Mucosa of descending colon (tissue), 3 donors: ENCODE results near the gene PFKFB3. TPM values are rescaled to one million over a fixed set of nuclear protein-coding genes. Genes with fewer than 3 reads are reported as not detected.
"Not testable (repeated sequence)": the region's sequence is repeated elsewhere in the genome, so short reads cannot be mapped to it uniquely, and the experiment has no call there.

Experiments
- ATAC-seq: fragments of 200-7000 bp; cut with Tn5 transposase; one replicate; pipeline ENCODE4 v1.9.1; 2020; ENCODE audit warnings: mild to moderate bottlenecking, moderate library complexity
- DNase-seq, 3 donors: peaks; one replicate each; pipeline ENCODE4 v3.0.0-alpha.2; 2020
- H3K36me3 ChIP-seq: fragments of 200-600 bp; one replicate; pipeline ENCODE4 v1.8.0; 2021; ENCODE audit warnings: low read depth, mild to moderate bottlenecking
- H3K4me1 ChIP-seq: fragments of 200-600 bp; one replicate; pipeline ENCODE4 v1.8.0; 2021; ENCODE audit warnings: low read depth, mild to moderate bottlenecking
- H3K4me3 ChIP-seq: fragments of 200-600 bp; one replicate; pipeline ENCODE4 v1.8.0; 2021; ENCODE audit warnings: mild to moderate bottlenecking
- H3K9me3 ChIP-seq: fragments of 200-600 bp; one replicate; pipeline ENCODE4 v1.8.0; 2021; ENCODE audit warnings: mild to moderate bottlenecking
- intact Hi-C, 2 donors: fragments of 100-400 bp; cut with DNase I in 1 of 2; cut with micrococcal nuclease in 1 of 2; formaldehyde crosslinking; loops; one replicate each; pipeline versions ENCODE4 v1.11.0 to v1.11.1; 2022; cut with DNase I, micrococcal nuclease
- total RNA-seq, 3 donors: library from RNA; stranded (reverse); fragmentation: NEBNext Ultra II Directional in 2 of 3; extraction: Animal tissue kit (Norgen Biotek cat#: 25700) in 2 of 3; gene quantifications; one replicate each; pipeline versions ENCODE4 v1.2.1 to v1.2.4, GENCODE V29; 2021 to 2023
- TF ChIP-seq, protein P1 (sequence below): fragments of 200-600 bp; IDR thresholded peaks from one replicate; pipeline ENCODE4 v1.8.0; 2022; ENCODE audit warnings: antibody characterized with exemption, mild to moderate bottlenecking
- donor health status: DM: no; HTN: no; CAD: no; lungs with moderate emphysema.
- donor health status: DM: no; HTN: no; CAD: no.
- donor health status: DM: no; HTN: yes; CAD: no.

Gene PFKFB3
- total RNA-seq, 3 donors from 2014 or later: 19.3 to 39.0 (median 21.7) TPM

DNA sequence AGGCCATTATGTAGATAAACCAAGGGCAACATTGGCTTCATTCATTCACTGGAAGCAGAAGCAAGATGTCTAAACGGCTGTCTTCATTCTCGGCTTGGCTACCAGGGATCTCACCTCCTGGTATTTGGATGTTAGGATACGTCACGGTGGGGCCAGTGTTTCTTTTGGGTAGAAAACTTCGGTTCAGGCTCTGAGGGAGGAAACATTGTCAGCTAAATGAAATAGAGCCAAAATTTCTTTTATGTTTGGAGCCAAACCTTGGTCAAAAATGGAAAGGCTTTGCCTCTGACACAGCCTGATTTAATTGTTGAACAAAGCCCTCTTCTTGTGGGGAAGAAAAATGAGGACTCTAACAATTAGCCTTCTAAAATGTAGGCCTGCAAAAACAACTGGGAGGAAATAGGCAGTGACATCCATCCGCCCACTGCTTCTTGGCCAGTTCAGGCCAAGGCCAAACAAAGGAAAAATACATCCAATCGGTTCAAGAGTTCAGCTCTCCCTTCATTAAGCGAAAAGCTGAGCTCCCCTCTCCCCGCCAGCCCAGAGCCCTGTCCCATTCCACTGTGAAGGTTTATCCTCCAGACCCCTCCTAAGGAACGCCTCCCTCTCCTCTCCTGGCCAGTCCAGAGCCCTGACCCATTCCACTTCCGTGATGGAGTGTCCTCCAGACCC, 44.4 kb downstream of the PFKFB3 start:
- Histone ChIP-seq H3K9me3 (no peaks in the 10 kb centered on the region), H3K36me3 (no peaks in the 10 kb centered on the region), H3K4me1 (no peaks in the 10 kb centered on the region), H3K4me3 (no peak overlapping the region)
- intact Hi-C loops: no loop called here
- TF ChIP-seq, protein P1, sequence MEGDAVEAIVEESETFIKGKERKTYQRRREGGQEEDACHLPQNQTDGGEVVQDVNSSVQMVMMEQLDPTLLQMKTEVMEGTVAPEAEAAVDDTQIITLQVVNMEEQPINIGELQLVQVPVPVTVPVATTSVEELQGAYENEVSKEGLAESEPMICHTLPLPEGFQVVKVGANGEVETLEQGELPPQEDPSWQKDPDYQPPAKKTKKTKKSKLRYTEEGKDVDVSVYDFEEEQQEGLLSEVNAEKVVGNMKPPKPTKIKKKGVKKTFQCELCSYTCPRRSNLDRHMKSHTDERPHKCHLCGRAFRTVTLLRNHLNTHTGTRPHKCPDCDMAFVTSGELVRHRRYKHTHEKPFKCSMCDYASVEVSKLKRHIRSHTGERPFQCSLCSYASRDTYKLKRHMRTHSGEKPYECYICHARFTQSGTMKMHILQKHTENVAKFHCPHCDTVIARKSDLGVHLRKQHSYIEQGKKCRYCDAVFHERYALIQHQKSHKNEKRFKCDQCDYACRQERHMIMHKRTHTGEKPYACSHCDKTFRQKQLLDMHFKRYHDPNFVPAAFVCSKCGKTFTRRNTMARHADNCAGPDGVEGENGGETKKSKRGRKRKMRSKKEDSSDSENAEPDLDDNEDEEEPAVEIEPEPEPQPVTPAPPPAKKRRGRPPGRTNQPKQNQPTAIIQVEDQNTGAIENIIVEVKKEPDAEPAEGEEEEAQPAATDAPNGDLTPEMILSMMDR: no peak
- DNase-seq (no peak), ATAC-seq (no peak)

- H3K4me3 ChIP-seq, intact Hi-C loops, H3K9me3 ChIP-seq, DNase-seq, ATAC-seq, H3K4me1 ChIP-seq, H3K36me3 ChIP-seq: not testable (repeated sequence)
Observed at GRCh38 chr10:6248908-6249307, 46.2 kb downstream of the PFKFB3 start.

DNA sequence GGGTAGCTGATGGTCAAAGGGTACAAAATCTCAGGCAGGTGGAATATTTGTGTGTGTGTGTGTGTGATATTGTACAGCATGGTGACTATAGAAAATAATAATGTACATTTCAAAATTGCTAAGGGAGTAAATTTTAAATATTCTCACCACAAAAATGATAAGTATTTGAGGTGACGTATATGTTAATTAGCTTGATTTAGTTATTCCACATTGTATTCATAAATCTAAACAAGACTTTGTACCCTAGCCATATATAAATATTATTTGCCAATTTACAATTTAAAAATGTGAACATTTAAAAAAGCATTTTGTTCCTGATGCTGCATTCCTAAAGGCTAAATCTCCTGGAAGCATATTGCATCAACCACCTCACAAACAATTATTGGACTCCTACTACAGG, 47.0 kb downstream of the PFKFB3 start:
- H3K4me1 ChIP-seq: no peaks in the 10 kb centered on the region
- H3K36me3 ChIP-seq: no peaks in the 10 kb centered on the region
- DNase-seq (no peak), ATAC-seq (no peak)
- H3K9me3 ChIP-seq: no peaks in the 10 kb centered on the region
- TF ChIP-seq, protein P1: no peak
- H3K4me3 ChIP-seq: no peak overlapping the region
- intact Hi-C loops: no loop called here

DNA sequence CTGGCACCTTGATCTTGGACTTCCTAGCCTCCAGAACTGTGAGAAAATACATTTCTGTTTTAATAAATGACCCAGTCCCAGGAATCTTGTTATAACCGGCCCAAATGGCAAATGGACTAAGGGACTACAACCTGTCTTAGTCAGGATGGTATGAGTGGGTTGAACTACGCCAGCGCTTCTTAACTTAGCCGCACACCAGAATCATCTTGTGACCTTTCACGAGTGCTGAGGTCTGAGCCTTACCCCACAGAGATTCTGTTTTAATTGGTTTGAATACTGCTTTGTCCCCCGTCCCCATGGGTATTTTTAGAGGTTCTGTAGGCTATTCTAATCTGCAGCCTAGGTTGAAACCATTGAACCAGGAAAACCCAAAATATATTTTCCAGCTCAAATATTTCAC, 48.0 kb downstream of the PFKFB3 start:
- Histone ChIP-seq H3K4me1 (peaks cover under 1% of the 10 kb centered on the region), H3K4me3 (no peak overlapping the region), H3K36me3 (no peaks in the 10 kb centered on the region), H3K9me3 (no peaks in the 10 kb centered on the region)
- DNase-seq (no peak), ATAC-seq (no peak)
- intact Hi-C loops: no loop called here
- TF ChIP-seq, protein P1: no peak

GRCh38 chr10:6254201-6254600, 51.5 kb downstream of the PFKFB3 start:
- peak; percentile 24 for ATAC-seq
- DNase-seq: no peak
- Histone ChIP-seq H3K4me3 (no peak overlapping the region), H3K36me3 (no peaks in the 10 kb centered on the region), H3K9me3 (no peaks in the 10 kb centered on the region), H3K4me1 (peaks cover 3% of the 10 kb centered on the region)
- intact Hi-C loops: no loop called here
- TF ChIP-seq, protein P1: no peak

- Histone ChIP-seq H3K9me3 (no peaks in the 10 kb centered on the region), H3K4me1 (peaks cover 3% of the 10 kb centered on the region), H3K4me3 (no peak overlapping the region), H3K36me3 (no peaks in the 10 kb centered on the region)
- TF ChIP-seq, protein P1: no peak
- intact Hi-C loops: no loop called here
- DNase-seq (no peak), ATAC-seq (peak; percentile 86)
Observed at GRCh38 chr10:6255548-6256061, 52.9 kb downstream of the PFKFB3 start.
